HL-60/S4 treated with retinoic acid at 250 ng/mL for 4 days and 3 days (cell line): ENCODE data around the gene VWA3A.
"Not testable (repeated sequence)": the region's sequence is repeated elsewhere in the genome, so short reads cannot be mapped to it uniquely, and the experiment has no call there.

Source experiments
- in situ Hi-C: fragments of 300-500 bp; cut with MboI; formaldehyde crosslinking; loops from 2 replicates; pipeline ENCODE4 v1.7.0; 2022; ENCODE audit warnings: low sequenced_read_pairs

Gene VWA3A

GRCh38 chr16:22081050-22081449 is 11.3 kb upstream of the VWA3A start:
- in situ Hi-C loops = no loop called here

- in situ Hi-C loops = no loop called here
Observed at GRCh38 chr16:22086440-22086839, 5.9 kb upstream of the VWA3A start.

GRCh38 chr16:22088642-22089041 is 3.7 kb upstream of the VWA3A start:
- in situ Hi-C loops = no loop called here

GRCh38 chr16:22089910-22090309 is 2.4 kb upstream of the VWA3A start:
- in situ Hi-C loops = no loop called here

GRCh38 chr16:22091721-22092120 is 620 bp upstream of the VWA3A start:
- in situ Hi-C loops = no loop called here

- in situ Hi-C loops = no loop called here
Observed at GRCh38 chr16:22093331-22093730, 990 bp downstream of the VWA3A start.

- in situ Hi-C loops = no loop called here
Observed at GRCh38 chr16:22093996-22094395, 1.7 kb downstream of the VWA3A start.

GRCh38 chr16:22098405-22099255 is 6.3 kb downstream of the VWA3A start:
- in situ Hi-C loops = no loop called here

GRCh38 chr16:22099256-22099975 is 7.1 kb downstream of the VWA3A start:
- in situ Hi-C loops = no loop called here

- in situ Hi-C loops = no loop called here
Observed at GRCh38 chr16:22103441-22103840, 11.1 kb downstream of the VWA3A start.

GRCh38 chr16:22109258-22109898 is 17.0 kb downstream of the VWA3A start:
- in situ Hi-C loops = no loop called here

GRCh38 chr16:22111629-22112028 is 19.3 kb downstream of the VWA3A start:
- in situ Hi-C loops = not testable (repeated sequence)

GRCh38 chr16:22116095-22116700 is 23.9 kb downstream of the VWA3A start:
- in situ Hi-C loops = no loop called here

- in situ Hi-C loops = no loop called here
Observed at GRCh38 chr16:22117609-22118008, 25.3 kb downstream of the VWA3A start.

- in situ Hi-C loops = no loop called here
Observed at GRCh38 chr16:22120440-22120839, 28.1 kb downstream of the VWA3A start.

GRCh38 chr16:22122239-22122638 is 29.9 kb downstream of the VWA3A start:
- in situ Hi-C loops = no loop called here

GRCh38 chr16:22123146-22123545 is 30.8 kb downstream of the VWA3A start:
- in situ Hi-C loops = no loop called here

GRCh38 chr16:22123759-22124490 is 31.6 kb downstream of the VWA3A start:
- in situ Hi-C loops = no loop called here

- in situ Hi-C loops = no loop called here
Observed at GRCh38 chr16:22124583-22125284, 32.4 kb downstream of the VWA3A start.

GRCh38 chr16:22126037-22126558 is 33.8 kb downstream of the VWA3A start:
- in situ Hi-C loops = no loop called here
